ENCODE measurements around the gene XAF1. TPM values are rescaled to one million over a fixed set of nuclear protein-coding genes. Genes with fewer than 3 reads are reported as not detected.

XAF1 gene
- total RNA-seq, 1 experiment from 2014 or later: 0.20 TPM

GRCh38 chr17:6711081-6711674 lies 44.7 kb upstream of the XAF1 start:
- peaks cover 21% of the 10 kb centered on the region for H3K4me1 Mint-ChIP-seq
- peaks cover 50% of the 10 kb centered on the region for H3K27me3 Mint-ChIP-seq (ENCODE audit: low read depth)
- TF ChIP-seq ZNF317 (CRISPR knock-in tag; IDR thresholded peaks at IDR 0.05; ENCODE audit: borderline replicate concordance, low read depth) (no peak), ZSCAN18 (CRISPR knock-in tag; IDR thresholded peaks at IDR 0.05) (no peak), SMAD3 (CRISPR knock-in tag; IDR thresholded peaks at IDR 0.05; ENCODE audit: borderline replicate concordance) (no peak), ELF4 (CRISPR knock-in tag; IDR thresholded peaks at IDR 0.05; ENCODE audit: low read depth) (no peak), E2F4 (CRISPR knock-in tag; IDR thresholded peaks at IDR 0.05; ENCODE audit: borderline replicate concordance, low read depth) (no peak), SMAD4 (CRISPR knock-in tag; IDR thresholded peaks at IDR 0.05) (no peak), ZNF512 (CRISPR knock-in tag; IDR thresholded peaks at IDR 0.05; ENCODE audit: borderline replicate concordance) (no peak), ERG (CRISPR knock-in tag; IDR thresholded peaks at IDR 0.05) (no peak), USF1 (CRISPR knock-in tag; IDR thresholded peaks at IDR 0.05) (no peak), CTCF (IDR thresholded peaks at IDR 0.05) (no peak), ZNF532 (CRISPR knock-in tag; IDR thresholded peaks at IDR 0.05; ENCODE audit: borderline replicate concordance) (no peak), OVOL2 (CRISPR knock-in tag; IDR thresholded peaks at IDR 0.05; ENCODE audit: borderline replicate concordance) (no peak), JAZF1 (CRISPR knock-in tag; IDR thresholded peaks at IDR 0.05) (no peak), JUN (CRISPR knock-in tag; IDR thresholded peaks at IDR 0.05) (no peak)
- CTCF ChIA-PET: interaction anchor here (3.4 to 4.9 kb wide), 4 partner anchors 10 to 142 kb away, joined by 13 to 104 read pairs (median 22); no protein-coding TSS in a partner anchor
- no peak overlapping the region for H3K4me3 Mint-ChIP-seq
- no peak overlapping the region for H3K27ac Mint-ChIP-seq
- H3K9me3 Mint-ChIP-seq: peaks cover 12% of the 10 kb centered on the region
- peaks cover 3% of the 10 kb centered on the region; the same call in 1 of the 2 replicates for H3K36me3 Mint-ChIP-seq
- ATAC-seq (no peak), DNase-seq (ENCODE audit: low spot score) (no peak)
- POLR2A ChIA-PET: no interaction called here
